NCI-H1694 treated with DMSO at 0.1 percent for 48 hours (cell line): ENCODE data around the gene NSUN5.
"Not testable (repeated sequence)": the region's sequence is repeated elsewhere in the genome, so short reads cannot be mapped to it uniquely, and the experiment has no call there.

Experiments
- DNase-seq: peaks from one replicate; lab custom pipeline; 2025; lab: John Stamatoyannopoulos, UW

The NSUN5 gene

GRCh38 chr7:73277210-73277609, 31.4 kb downstream of the NSUN5 start:
- not testable (repeated sequence) for DNase-seq

DNA sequence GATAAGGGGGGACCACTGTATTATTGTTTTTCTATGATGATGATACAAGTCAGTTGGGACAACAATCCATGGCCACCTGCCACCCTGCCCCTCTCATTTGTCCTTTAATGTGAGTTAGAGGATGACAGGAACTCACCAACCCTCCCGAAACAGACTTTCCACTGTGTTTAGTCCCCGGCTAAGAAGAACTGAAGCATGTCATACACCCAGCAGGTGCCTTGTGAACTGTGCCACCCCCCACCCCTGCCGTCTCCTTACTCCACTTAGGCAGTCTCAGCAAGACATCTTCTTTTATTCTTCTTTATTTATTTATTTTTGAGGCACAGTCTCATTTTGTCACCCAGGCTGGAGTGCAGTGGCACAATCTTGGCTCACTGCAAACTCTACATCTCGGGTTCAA, 40.8 kb downstream of the NSUN5 start:
- not testable (repeated sequence) for DNase-seq

- DNase-seq: not testable (repeated sequence)
Observed at GRCh38 chr7:73266719-73267368, 41.8 kb downstream of the NSUN5 start.

GRCh38 chr7:73262416-73262815, 46.2 kb downstream of the NSUN5 start:
- not testable (repeated sequence) for DNase-seq
